GM13976 (cell line): ENCODE data around the gene PPP3R1.

Source experiments
- DNase-seq: peaks from one replicate; pipeline ENCODE4 v3.0.0; 2012; ENCODE audit warnings: low spot score
- CTCF ChIP-seq: IDR thresholded peaks from 2 replicates; pipeline ENCODE4 v1.5.1; 2012; ENCODE audit warnings: borderline replicate concordance, mild to moderate bottlenecking; ENCODE audit not compliant: insufficient read depth; ENCODE audit errors: extremely low read depth, missing control alignments, control extremely low read depth
- in situ Hi-C: fragments of 300-500 bp; cut with MboI; formaldehyde crosslinking; loops from one replicate; pipeline ENCODE4 v1.12.0; 2022; ENCODE audit warnings: low sequenced_read_pairs, mixed read lengths, inconsistent platforms; ENCODE audit not compliant: unreplicated experiment

The PPP3R1 gene

GRCh38 chr2:68246396-68246795, 5.9 kb downstream of the PPP3R1 start:
- in situ Hi-C loops: no loop called here

GRCh38 chr2:68245672-68246071, 6.7 kb downstream of the PPP3R1 start:
- in situ Hi-C loops: no loop called here
- DNase-seq: no peak
- no peak for TF ChIP-seq CTCF

More at GRCh38 chr2:68246396-68246795, 5.9 kb downstream of the PPP3R1 start:
- DNase-seq: no peak
- no peak for TF ChIP-seq CTCF

GRCh38 chr2:68245066-68245465, 7.3 kb downstream of the PPP3R1 start:
- in situ Hi-C loops: no loop called here
- TF ChIP-seq CTCF: no peak
- no peak for DNase-seq

- no peak for TF ChIP-seq CTCF
- in situ Hi-C loops: no loop called here
These were observed 7.9 kb downstream of the PPP3R1 start for GRCh38 chr2:68244456-68244855.

GRCh38 chr2:68241732-68242131, 10.6 kb downstream of the PPP3R1 start:
- DNase-seq: no peak
- in situ Hi-C loops: no loop called here
- TF ChIP-seq CTCF: no peak

More at GRCh38 chr2:68244456-68244855, 7.9 kb downstream of the PPP3R1 start:
- no peak for DNase-seq

GRCh38 chr2:68240446-68240845, 11.9 kb downstream of the PPP3R1 start:
- no peak for DNase-seq
- TF ChIP-seq CTCF: no peak
- in situ Hi-C loops: no loop called here
